CD4-positive, alpha-beta T cell (primary cell): ENCODE measurements around the gene ZBTB20. TPM values are rescaled to one million over a fixed set of nuclear protein-coding genes. Genes with fewer than 3 reads are reported as not detected.

Experiments used
- ATAC-seq: fragments of 200-7000 bp; cut with Tn5 transposase; one replicate; pipeline ENCODE4 v1.10.0; 2022; ENCODE audit warnings: mild to moderate bottlenecking; ENCODE audit not compliant: poor library complexity
- CTCF ChIA-PET: fragments of 350-600 bp; sonication (Branson Sonifier 250); formaldehyde crosslinking; loops from one replicate; lab custom pipeline; 2021; ENCODE audit warnings: antibody characterized with exemption, inconsistent platforms; lab: Charles Lee
- POLR2A ChIA-PET: fragments of 350-600 bp; sonication (Branson Sonifier 250); formaldehyde crosslinking; loops from one replicate; lab custom pipeline; 2021; ENCODE audit warnings: antibody characterized with exemption, inconsistent platforms; lab: Charles Lee
- DNase-seq, 14 experiments: peaks; one replicate each; pipeline ENCODE4 v3.0.0-alpha.2; 2013 to 2020; ENCODE audit warnings: mixed read lengths in 2 of 14
- H3K27ac ChIP-seq, 2 donors: one replicate each; pipeline versions ENCODE4 v1.5.1 to v1.7.0; 2013; ENCODE audit warnings: low read length in 2 of 2, low read depth in 1 of 2, mild to moderate bottlenecking in 1 of 2
- H3K27me3 ChIP-seq, 2 experiments: 1 replicate in 1 of 2; 2 replicates in 1 of 2; pipeline versions ENCODE4 v1.6.1 to v1.7.0; 2013; ENCODE audit warnings: low read length in 2 of 2, control low read depth in 1 of 2, mild to moderate bottlenecking in 1 of 2, moderate library complexity in 1 of 2; ENCODE audit not compliant: insufficient read depth in 2 of 2, control insufficient read depth in 1 of 2
- H3K36me3 ChIP-seq: one replicate; pipeline ENCODE4 v1.6.1; 2013; ENCODE audit warnings: low read length, control low read depth; ENCODE audit not compliant: insufficient read depth
- H3K4me1 ChIP-seq: one replicate; pipeline ENCODE4 v1.6.1; 2013; ENCODE audit warnings: low read length, control low read depth; ENCODE audit not compliant: insufficient read depth
- H3K4me3 ChIP-seq: one replicate; pipeline ENCODE4 v1.5.1; 2013; ENCODE audit warnings: mild to moderate bottlenecking, low read length, moderate library complexity
- H3K9me3 ChIP-seq, 2 experiments: 1 replicate in 1 of 2; 2 replicates in 1 of 2; pipeline versions ENCODE4 v1.6.1 to v1.7.0; 2013; ENCODE audit warnings: low read length in 2 of 2, mild to moderate bottlenecking in 2 of 2, control low read depth in 1 of 2, moderate library complexity in 1 of 2; ENCODE audit not compliant: control insufficient read depth in 1 of 2, insufficient read depth in 1 of 2
- H3K27ac Mint-ChIP-seq: one replicate; pipeline ENCODE4 v1.8.0; 2020; ENCODE audit warnings: mixed read lengths
- H3K27me3 Mint-ChIP-seq: one replicate; pipeline ENCODE4 v1.8.0; 2021; ENCODE audit warnings: mixed read lengths
- H3K36me3 Mint-ChIP-seq: one replicate; pipeline ENCODE4 v1.8.0; 2021; ENCODE audit warnings: low read depth, mixed read lengths
- H3K4me1 Mint-ChIP-seq: one replicate; pipeline ENCODE4 v1.8.0; 2021; ENCODE audit warnings: low read depth, mixed read lengths
- H3K4me3 Mint-ChIP-seq: one replicate; pipeline ENCODE4 v1.8.0; 2020; ENCODE audit warnings: mild to moderate bottlenecking, mixed read lengths
- H3K9me3 Mint-ChIP-seq: one replicate; pipeline ENCODE4 v1.8.0; 2020; ENCODE audit warnings: mixed read lengths
- CTCF ChIP-seq: fragments of 200-600 bp; IDR thresholded peaks from one replicate; pipeline ENCODE4 v1.8.0; 2022; ENCODE audit warnings: antibody characterized with exemption, mild to moderate bottlenecking
- intact Hi-C, 2 experiments: fragments of 100-400 bp; cut with DNase I in 1 of 2; cut with micrococcal nuclease in 1 of 2; formaldehyde crosslinking; loops; one replicate each; pipeline versions ENCODE4 v1.15.1 to v1.9.0; 2023 to 2025; cut with DNase I, micrococcal nuclease
- total RNA-seq, 174 experiments: library from RNA in 2 of 174; stranded (reverse) in 2 of 174; gene quantifications; one replicate each; pipeline ENCODE4 v1.2.3 and lab custom pipeline; 2021 to 2026

ZBTB20 gene
- total RNA-seq, 2 experiments from 2014 or later = 41.6 to 47.4 TPM

GRCh38 chr3:114323546-114324254, 823.4 kb downstream of the ZBTB20 start:
- DNase-seq (peak in 1 of 14 experiments; percentile 49), ATAC-seq (peak; percentile 43)
- Histone ChIP-seq H3K4me1 (peaks cover 3% of the 10 kb centered on the region), H3K27ac (no peak overlapping the region), H3K36me3 (no peaks in the 10 kb centered on the region), H3K27me3 (no peaks in the 10 kb centered on the region), H3K9me3 (no peaks in the 10 kb centered on the region), H3K4me3 (no peak overlapping the region)
- ChIA-PET CTCF (interaction anchor here (1.1 to 1.3 kb wide), 5 partner anchors 16 to 1460 kb away, joined by 3 to 10 read pairs (median 3); no protein-coding TSS in a partner anchor), POLR2A (interaction anchor here (0.5 to 2.4 kb wide), 4 partner anchors 12 to 110 kb away, joined by 3 to 8 read pairs (median 4); no protein-coding TSS in a partner anchor)
- Mint-ChIP-seq H3K36me3 (peaks cover 9% of the 10 kb centered on the region), H3K4me1 (peaks cover 45% of the 10 kb centered on the region), H3K27ac (peak overlapping the region; percentile 57), H3K9me3 (no peaks in the 10 kb centered on the region), H3K4me3 (no peak overlapping the region), H3K27me3 (no peaks in the 10 kb centered on the region)
- intact Hi-C loops = no loop called here
- TF ChIP-seq CTCF = no peak

GRCh38 chr3:114320246-114320645, 826.8 kb downstream of the ZBTB20 start:
- TF ChIP-seq CTCF = no peak
- peaks cover 21% of the 10 kb centered on the region for H3K4me1 ChIP-seq
- H3K27me3 ChIP-seq = no peaks in the 10 kb centered on the region
- no peak for DNase-seq
- H3K27ac ChIP-seq = no peak overlapping the region
- Mint-ChIP-seq H3K27me3 (no peaks in the 10 kb centered on the region), H3K4me1 (peaks cover 37% of the 10 kb centered on the region), H3K9me3 (no peaks in the 10 kb centered on the region), H3K36me3 (peaks cover 10% of the 10 kb centered on the region), H3K27ac (no peak overlapping the region), H3K4me3 (no peak overlapping the region)
- intact Hi-C loops = no loop called here
- no peak for ATAC-seq
- CTCF ChIA-PET = no interaction called here
- no peaks in the 10 kb centered on the region for H3K36me3 ChIP-seq
- POLR2A ChIA-PET = interaction anchor here (1.0 kb wide), 1 partner anchor 11 kb away, joined by 3 read pairs; no protein-coding TSS in a partner anchor
- H3K9me3 ChIP-seq = no peaks in the 10 kb centered on the region
- no peak overlapping the region for H3K4me3 ChIP-seq

- DNase-seq = no peak
- Histone ChIP-seq H3K4me3 (no peak overlapping the region), H3K9me3 (no peaks in the 10 kb centered on the region), H3K27me3 (no peaks in the 10 kb centered on the region), H3K27ac (no peak overlapping the region), H3K4me1 (peaks cover 25% of the 10 kb centered on the region), H3K36me3 (no peaks in the 10 kb centered on the region)
- intact Hi-C loops = no loop called here
- no peaks in the 10 kb centered on the region for H3K27me3 Mint-ChIP-seq
- peaks cover 7% of the 10 kb centered on the region for H3K36me3 Mint-ChIP-seq
- no peak for ATAC-seq
- TF ChIP-seq CTCF = no peak
- POLR2A ChIA-PET = interaction anchor here (1.0 kb wide), 1 partner anchor 10 kb away, joined by 3 read pairs; no protein-coding TSS in a partner anchor
- CTCF ChIA-PET = no interaction called here
- no peak overlapping the region for H3K4me3 Mint-ChIP-seq
- no peaks in the 10 kb centered on the region for H3K9me3 Mint-ChIP-seq
- no peak overlapping the region for H3K27ac Mint-ChIP-seq
- H3K4me1 Mint-ChIP-seq = peaks cover 36% of the 10 kb centered on the region
These were observed 827.6 kb downstream of the ZBTB20 start for GRCh38 chr3:114319453-114319852.
